GM12865 (cell line): ENCODE data around the gene RIC3.

Source experiments
- DNase-seq: peaks from one replicate; pipeline ENCODE4 v3.0.0; 2010; ENCODE audit warnings: low read depth
- H3K4me3 ChIP-seq: 2 replicates; pipeline ENCODE4 v1.5.1; 2011; ENCODE audit warnings: mild to moderate bottlenecking, low read depth, low read length, control low read depth
- TF ChIP-seq, protein P1 (sequence below): IDR thresholded peaks from 2 replicates; pipeline ENCODE4 v1.5.1; 2011; ENCODE audit warnings: low read length, control low read depth, low read depth, inconsistent platforms; ENCODE audit not compliant: insufficient read depth; ENCODE audit errors: missing control alignments

RIC3 gene

GRCh38 chr11:8086001-8086479 lies 82.8 kb downstream of the RIC3 start:
- TF ChIP-seq, protein P1, sequence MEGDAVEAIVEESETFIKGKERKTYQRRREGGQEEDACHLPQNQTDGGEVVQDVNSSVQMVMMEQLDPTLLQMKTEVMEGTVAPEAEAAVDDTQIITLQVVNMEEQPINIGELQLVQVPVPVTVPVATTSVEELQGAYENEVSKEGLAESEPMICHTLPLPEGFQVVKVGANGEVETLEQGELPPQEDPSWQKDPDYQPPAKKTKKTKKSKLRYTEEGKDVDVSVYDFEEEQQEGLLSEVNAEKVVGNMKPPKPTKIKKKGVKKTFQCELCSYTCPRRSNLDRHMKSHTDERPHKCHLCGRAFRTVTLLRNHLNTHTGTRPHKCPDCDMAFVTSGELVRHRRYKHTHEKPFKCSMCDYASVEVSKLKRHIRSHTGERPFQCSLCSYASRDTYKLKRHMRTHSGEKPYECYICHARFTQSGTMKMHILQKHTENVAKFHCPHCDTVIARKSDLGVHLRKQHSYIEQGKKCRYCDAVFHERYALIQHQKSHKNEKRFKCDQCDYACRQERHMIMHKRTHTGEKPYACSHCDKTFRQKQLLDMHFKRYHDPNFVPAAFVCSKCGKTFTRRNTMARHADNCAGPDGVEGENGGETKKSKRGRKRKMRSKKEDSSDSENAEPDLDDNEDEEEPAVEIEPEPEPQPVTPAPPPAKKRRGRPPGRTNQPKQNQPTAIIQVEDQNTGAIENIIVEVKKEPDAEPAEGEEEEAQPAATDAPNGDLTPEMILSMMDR: no peak
- no peak for DNase-seq
- no peak overlapping the region for H3K4me3 ChIP-seq

DNA sequence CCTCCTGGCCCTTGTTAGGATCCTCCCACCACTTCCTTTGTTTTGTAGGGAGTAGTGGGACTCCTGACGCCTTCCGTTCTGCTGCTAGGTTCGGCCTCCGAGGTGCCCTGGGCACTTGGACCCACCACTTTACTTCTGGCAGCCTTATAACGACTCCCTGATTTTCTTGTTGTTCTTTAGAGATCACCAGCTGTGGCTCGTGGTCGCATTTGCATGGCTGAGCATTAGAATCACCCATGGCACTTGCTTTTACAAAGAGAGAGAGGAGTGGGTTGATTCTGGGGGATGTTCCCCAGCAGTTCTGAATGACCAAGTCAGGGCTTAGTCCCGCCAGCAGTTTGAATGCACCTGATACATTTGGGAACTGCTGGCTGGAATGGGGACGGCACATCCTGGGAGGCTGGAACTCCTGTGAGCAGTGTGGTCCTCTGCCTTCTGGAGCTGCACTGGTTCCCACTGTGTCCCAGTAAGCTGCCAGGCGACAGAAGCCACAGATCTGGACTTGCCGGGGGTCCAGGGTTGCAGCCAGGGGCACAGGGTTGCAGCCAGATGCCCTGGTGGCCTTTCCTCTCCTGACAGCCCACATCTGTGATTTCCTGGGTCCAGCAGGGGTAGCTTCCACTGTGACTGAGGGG lies 83.7 kb downstream of the RIC3 start:
- H3K4me3 ChIP-seq: no peak overlapping the region
- no peak for DNase-seq
- TF ChIP-seq, protein P1: no peak

GRCh38 chr11:8084352-8084751 lies 84.5 kb downstream of the RIC3 start:
- no peak for DNase-seq
- TF ChIP-seq, protein P1: no peak
- H3K4me3 ChIP-seq: no peak overlapping the region

DNA sequence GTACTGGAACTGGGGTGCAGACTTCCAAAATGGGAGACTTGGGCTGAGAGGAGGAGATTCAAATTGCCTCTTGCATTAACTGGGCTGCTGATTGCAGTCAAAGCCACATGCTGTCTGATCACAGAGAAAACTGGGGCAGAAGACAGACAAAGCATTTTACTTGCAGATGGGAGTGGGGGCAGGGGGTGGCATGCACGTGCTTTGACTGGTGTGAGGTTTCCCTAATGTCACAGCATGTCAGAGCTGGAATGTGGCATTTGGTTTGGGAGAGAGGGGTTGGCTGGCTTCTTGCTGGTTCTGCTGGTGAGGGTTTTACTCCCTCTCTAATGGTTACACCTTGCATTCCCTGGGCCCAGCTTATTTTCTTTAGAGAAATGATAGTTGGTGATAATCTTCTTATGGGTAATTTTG lies 84.9 kb downstream of the RIC3 start:
- H3K4me3 ChIP-seq: no peak overlapping the region
- TF ChIP-seq, protein P1: no peak
- DNase-seq: no peak

- TF ChIP-seq, protein P1: no peak
- no peak for DNase-seq
- H3K4me3 ChIP-seq: no peak overlapping the region
These were observed 85.8 kb downstream of the RIC3 start for GRCh38 chr11:8083088-8083395.

DNA sequence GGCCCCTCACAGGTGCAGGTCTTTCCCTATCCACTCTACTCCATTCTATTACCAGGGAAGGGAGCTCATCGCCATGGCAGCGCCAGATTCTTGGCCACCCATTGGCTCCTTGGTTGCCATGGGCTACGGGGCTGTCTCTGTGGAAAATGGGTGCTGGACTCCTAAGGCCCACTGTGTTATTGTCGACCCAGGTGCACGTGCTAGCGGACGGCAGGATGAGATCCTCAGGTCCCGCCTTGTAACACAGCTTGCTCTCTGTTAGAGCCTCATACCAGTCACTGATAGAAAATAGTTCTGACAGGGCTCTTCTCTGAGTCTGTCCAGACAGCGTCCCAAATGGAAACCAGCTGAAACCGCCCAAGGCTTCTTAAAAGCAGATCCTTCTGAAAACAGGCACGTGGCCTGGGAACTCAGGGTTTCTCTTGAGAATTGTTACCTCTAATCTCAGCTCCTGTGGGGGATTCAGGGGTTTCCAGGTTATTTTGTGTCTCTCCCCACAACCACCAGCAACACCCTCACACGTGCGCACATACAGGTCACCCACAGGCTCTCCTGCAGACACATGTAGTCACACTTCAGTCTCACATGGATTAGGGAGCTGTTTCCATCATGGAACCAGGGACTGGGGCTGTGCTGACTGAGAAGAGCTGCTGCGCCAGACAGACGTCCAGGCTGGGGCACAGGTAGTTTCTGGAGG lies 86.3 kb downstream of the RIC3 start:
- TF ChIP-seq, protein P1: no peak
- H3K4me3 ChIP-seq: no peak overlapping the region
- DNase-seq: no peak
